Mucosa of rectum (tissue), 2 donors: Measurements from ENCODE around the gene IL17A.
"Not testable (repeated sequence)": the region's sequence is repeated elsewhere in the genome, so short reads cannot be mapped to it uniquely, and the experiment has no call there.

Source experiments
- H3K27ac ChIP-seq, 2 donors: one replicate each; pipeline ENCODE4 v1.7.0; 2013; ENCODE audit warnings: inconsistent platforms in 2 of 2, low read depth in 2 of 2, low read length in 2 of 2
- H3K27me3 ChIP-seq, 2 donors: one replicate each; pipeline ENCODE4 v1.7.0; 2013; ENCODE audit warnings: low read length in 2 of 2; ENCODE audit not compliant: control insufficient read depth in 2 of 2, insufficient read depth in 2 of 2
- H3K36me3 ChIP-seq, 2 donors: one replicate each; pipeline ENCODE4 v1.7.0; 2013; ENCODE audit warnings: low read length in 2 of 2; ENCODE audit not compliant: control insufficient read depth in 2 of 2, insufficient read depth in 2 of 2
- H3K4me1 ChIP-seq, 2 donors: one replicate each; pipeline ENCODE4 v1.7.0; 2013; ENCODE audit warnings: low read length in 2 of 2, mild to moderate bottlenecking in 1 of 2; ENCODE audit not compliant: control insufficient read depth in 2 of 2, insufficient read depth in 2 of 2
- H3K4me3 ChIP-seq, 2 donors: one replicate each; pipeline ENCODE4 v1.7.0; 2013; ENCODE audit warnings: low read length in 2 of 2
- H3K9ac ChIP-seq, 2 donors: one replicate each; pipeline ENCODE4 v1.7.0; 2013; ENCODE audit warnings: low read length in 2 of 2, low read depth in 1 of 2, mild to moderate bottlenecking in 1 of 2
- H3K9me3 ChIP-seq, 2 donors: one replicate each; pipeline ENCODE4 v1.7.0; 2013; ENCODE audit warnings: low read length in 2 of 2; ENCODE audit not compliant: control insufficient read depth in 2 of 2
- donor health status: healthy.
- donor health status: Normal muscosa, but diverticular disease.

Gene IL17A

GRCh38 chr6:52189974-52190373 is 3.8 kb downstream of the IL17A start:
- H3K4me1 ChIP-seq, result no peaks in the 10 kb centered on the region
- H3K9ac ChIP-seq, result no peak overlapping the region
- H3K9me3 ChIP-seq, result no peaks in the 10 kb centered on the region
- no peak overlapping the region for H3K27ac ChIP-seq
- no peaks in the 10 kb centered on the region for H3K27me3 ChIP-seq
- H3K36me3 ChIP-seq, result no peaks in the 10 kb centered on the region
- H3K4me3 ChIP-seq, result no peak overlapping the region

- Histone ChIP-seq H3K9ac (no peak overlapping the region), H3K27me3 (no peaks in the 10 kb centered on the region), H3K4me1 (no peaks in the 10 kb centered on the region), H3K27ac (no peak overlapping the region), H3K4me3 (no peak overlapping the region), H3K36me3 (no peaks in the 10 kb centered on the region), H3K9me3 (no peaks in the 10 kb centered on the region)
These were observed 4.2 kb downstream of the IL17A start for GRCh38 chr6:52190409-52190808.

- Histone ChIP-seq H3K27me3 (no peaks in the 10 kb centered on the region), H3K27ac (no peak overlapping the region), H3K4me3 (no peak overlapping the region), H3K4me1 (no peaks in the 10 kb centered on the region), H3K9me3 (no peaks in the 10 kb centered on the region), H3K9ac (no peak overlapping the region), H3K36me3 (no peaks in the 10 kb centered on the region)
These were observed 5.6 kb downstream of the IL17A start for GRCh38 chr6:52191824-52192223.

- no peaks in the 10 kb centered on the region for H3K36me3 ChIP-seq
- H3K27ac ChIP-seq, result no peak overlapping the region
- H3K4me1 ChIP-seq, result no peaks in the 10 kb centered on the region
- H3K27me3 ChIP-seq, result no peaks in the 10 kb centered on the region
- no peak overlapping the region for H3K9ac ChIP-seq
- H3K9me3 ChIP-seq, result no peaks in the 10 kb centered on the region
- H3K4me3 ChIP-seq, result no peak overlapping the region
These were observed 9.7 kb downstream of the IL17A start for GRCh38 chr6:52195886-52196285.

- not testable (repeated sequence) for H3K4me1 ChIP-seq, H3K4me3 ChIP-seq, H3K27ac ChIP-seq, H3K27me3 ChIP-seq, H3K36me3 ChIP-seq, H3K9ac ChIP-seq, H3K9me3 ChIP-seq
These were observed 13.9 kb downstream of the IL17A start for GRCh38 chr6:52200088-52200487.

- Histone ChIP-seq H3K27ac (no peak overlapping the region), H3K9ac (no peak overlapping the region)
These were observed 14.9 kb downstream of the IL17A start for GRCh38 chr6:52201046-52201445.

GRCh38 chr6:52201493-52201892 is 15.3 kb downstream of the IL17A start:
- Histone ChIP-seq H3K27me3 (no peaks in the 10 kb centered on the region), H3K9ac (no peak overlapping the region), H3K27ac (no peak overlapping the region), H3K4me1 (no peaks in the 10 kb centered on the region), H3K9me3 (no peaks in the 10 kb centered on the region), H3K4me3 (no peak overlapping the region), H3K36me3 (no peaks in the 10 kb centered on the region)

More at GRCh38 chr6:52201046-52201445, 14.9 kb downstream of the IL17A start:
- no peaks in the 10 kb centered on the region for H3K9me3 ChIP-seq
- no peaks in the 10 kb centered on the region for H3K27me3 ChIP-seq
- no peaks in the 10 kb centered on the region for H3K36me3 ChIP-seq
- no peak overlapping the region for H3K4me3 ChIP-seq
- no peaks in the 10 kb centered on the region for H3K4me1 ChIP-seq

- H3K9me3 ChIP-seq, result no peaks in the 10 kb centered on the region
- no peaks in the 10 kb centered on the region for H3K36me3 ChIP-seq
- H3K4me3 ChIP-seq, result no peak overlapping the region
- H3K9ac ChIP-seq, result no peak overlapping the region
- no peak overlapping the region for H3K27ac ChIP-seq
- no peaks in the 10 kb centered on the region for H3K4me1 ChIP-seq
- H3K27me3 ChIP-seq, result no peaks in the 10 kb centered on the region
These were observed 20.9 kb downstream of the IL17A start for GRCh38 chr6:52207066-52207465.

GRCh38 chr6:52208612-52209011 is 22.4 kb downstream of the IL17A start:
- no peaks in the 10 kb centered on the region for H3K36me3 ChIP-seq
- H3K4me1 ChIP-seq, result no peaks in the 10 kb centered on the region
- no peaks in the 10 kb centered on the region for H3K9me3 ChIP-seq
- no peak overlapping the region for H3K9ac ChIP-seq
- no peaks in the 10 kb centered on the region for H3K27me3 ChIP-seq
- H3K4me3 ChIP-seq, result no peak overlapping the region
- no peak overlapping the region for H3K27ac ChIP-seq

GRCh38 chr6:52209770-52210169 is 23.6 kb downstream of the IL17A start:
- Histone ChIP-seq H3K9me3 (no peaks in the 10 kb centered on the region), H3K27me3 (no peaks in the 10 kb centered on the region), H3K4me1 (no peaks in the 10 kb centered on the region), H3K27ac (no peak overlapping the region), H3K36me3 (no peaks in the 10 kb centered on the region), H3K4me3 (no peak overlapping the region), H3K9ac (no peak overlapping the region)

GRCh38 chr6:52210227-52210626 is 24.1 kb downstream of the IL17A start:
- H3K27me3 ChIP-seq, result no peaks in the 10 kb centered on the region
- H3K4me3 ChIP-seq, result no peak overlapping the region
- H3K36me3 ChIP-seq, result no peaks in the 10 kb centered on the region
- H3K4me1 ChIP-seq, result no peaks in the 10 kb centered on the region
- no peaks in the 10 kb centered on the region for H3K9me3 ChIP-seq
- no peak overlapping the region for H3K27ac ChIP-seq
- H3K9ac ChIP-seq, result no peak overlapping the region
